Erythroblast (primary cell): ENCODE measurements around the gene C3orf70.

Experiments
- GATA1 ChIP-seq: IDR thresholded peaks from 2 replicates; pipeline ENCODE4 v1.6.1; 2011; ENCODE audit warnings: low read depth, mild to moderate bottlenecking, control low read depth, low read length, moderate library complexity
- POLR2A ChIP-seq: IDR thresholded peaks from 2 replicates; pipeline ENCODE4 v1.6.1; 2011; ENCODE audit warnings: mild to moderate bottlenecking, low read length

DNA sequence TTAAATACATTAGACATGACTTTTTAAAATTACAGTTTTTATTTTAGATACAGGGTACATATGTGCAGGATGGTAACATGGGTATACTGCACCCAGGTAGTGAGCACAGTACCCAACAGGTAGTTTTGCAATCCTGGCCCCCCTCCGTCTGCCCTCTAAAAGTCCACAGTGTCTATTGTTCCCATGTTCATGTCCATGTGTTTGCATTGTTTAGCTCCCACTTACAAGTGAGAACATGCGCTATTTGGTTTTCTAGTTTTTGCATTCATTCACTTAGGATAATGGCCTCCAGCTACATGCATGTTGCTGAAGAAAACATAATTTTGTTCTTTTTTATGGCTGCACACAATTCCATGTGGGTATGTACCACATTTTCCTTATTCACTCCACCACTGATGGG, 23.8 kb downstream of the C3orf70 start:
- TF ChIP-seq POLR2A (no peak), GATA1 (no peak)
